Fibroblast of villous mesenchyme (primary cell): ENCODE results near the gene LRSAM1. TPM values are rescaled to one million over a fixed set of nuclear protein-coding genes. Genes with fewer than 3 reads are reported as not detected.

Experiments used
- DNase-seq: peaks from one replicate; pipeline ENCODE4 v3.0.0-alpha.2; 2010; ENCODE audit warnings: low read depth
- H3K4me3 ChIP-seq: 2 replicates; pipeline ENCODE4 v1.5.1; 2011; ENCODE audit warnings: low read depth, mild to moderate bottlenecking, low read length
- total RNA-seq: library from RNA; depleted of rRNA; stranded (reverse); fragments of >200 nt; gene quantifications from 2 replicates; pipeline ENCODE4 v1.2.3, GENCODE V29; 2012
- TF ChIP-seq, protein P1 (sequence below): IDR thresholded peaks from 2 replicates; pipeline ENCODE4 v1.5.1; 2012; ENCODE audit warnings: low read depth, mild to moderate bottlenecking, low read length; ENCODE audit not compliant: insufficient read depth

LRSAM1 gene
- total RNA-seq, 1 donor = 12.5 TPM

GRCh38 chr9:127470662-127471061 lies 19.4 kb downstream of the LRSAM1 start:
- no peak for DNase-seq
- TF ChIP-seq, protein P1, sequence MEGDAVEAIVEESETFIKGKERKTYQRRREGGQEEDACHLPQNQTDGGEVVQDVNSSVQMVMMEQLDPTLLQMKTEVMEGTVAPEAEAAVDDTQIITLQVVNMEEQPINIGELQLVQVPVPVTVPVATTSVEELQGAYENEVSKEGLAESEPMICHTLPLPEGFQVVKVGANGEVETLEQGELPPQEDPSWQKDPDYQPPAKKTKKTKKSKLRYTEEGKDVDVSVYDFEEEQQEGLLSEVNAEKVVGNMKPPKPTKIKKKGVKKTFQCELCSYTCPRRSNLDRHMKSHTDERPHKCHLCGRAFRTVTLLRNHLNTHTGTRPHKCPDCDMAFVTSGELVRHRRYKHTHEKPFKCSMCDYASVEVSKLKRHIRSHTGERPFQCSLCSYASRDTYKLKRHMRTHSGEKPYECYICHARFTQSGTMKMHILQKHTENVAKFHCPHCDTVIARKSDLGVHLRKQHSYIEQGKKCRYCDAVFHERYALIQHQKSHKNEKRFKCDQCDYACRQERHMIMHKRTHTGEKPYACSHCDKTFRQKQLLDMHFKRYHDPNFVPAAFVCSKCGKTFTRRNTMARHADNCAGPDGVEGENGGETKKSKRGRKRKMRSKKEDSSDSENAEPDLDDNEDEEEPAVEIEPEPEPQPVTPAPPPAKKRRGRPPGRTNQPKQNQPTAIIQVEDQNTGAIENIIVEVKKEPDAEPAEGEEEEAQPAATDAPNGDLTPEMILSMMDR = no peak
- no peak overlapping the region for H3K4me3 ChIP-seq

DNA sequence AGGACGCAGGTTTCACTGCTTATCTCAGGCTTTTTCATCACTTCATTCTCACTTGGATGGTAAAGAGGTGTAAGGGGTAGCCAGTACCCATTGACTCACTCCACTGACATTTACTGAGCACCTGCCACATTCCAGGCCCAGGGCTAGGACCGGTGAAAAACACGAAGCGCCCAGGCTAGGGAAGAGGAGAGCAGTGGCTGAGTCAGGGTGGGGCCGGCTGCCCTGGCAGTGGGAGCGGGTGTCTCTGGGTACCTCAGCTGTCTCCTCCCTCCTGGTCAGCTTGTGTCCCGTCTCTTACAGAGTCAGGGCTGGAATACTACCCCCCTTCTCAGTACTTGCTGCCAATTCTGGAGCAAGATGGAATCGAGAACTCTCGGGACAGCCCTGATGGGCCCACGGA lies 22.2 kb downstream of the LRSAM1 start:
- DNase-seq = no peak
- no peak overlapping the region for H3K4me3 ChIP-seq

GRCh38 chr9:127473932-127474331 lies 22.6 kb downstream of the LRSAM1 start:
- DNase-seq = no peak
- H3K4me3 ChIP-seq = no peak overlapping the region
- TF ChIP-seq, protein P1 = no peak

More for the DNA sequence above, 22.2 kb downstream of the LRSAM1 start:
- TF ChIP-seq, protein P1 = no peak

DNA sequence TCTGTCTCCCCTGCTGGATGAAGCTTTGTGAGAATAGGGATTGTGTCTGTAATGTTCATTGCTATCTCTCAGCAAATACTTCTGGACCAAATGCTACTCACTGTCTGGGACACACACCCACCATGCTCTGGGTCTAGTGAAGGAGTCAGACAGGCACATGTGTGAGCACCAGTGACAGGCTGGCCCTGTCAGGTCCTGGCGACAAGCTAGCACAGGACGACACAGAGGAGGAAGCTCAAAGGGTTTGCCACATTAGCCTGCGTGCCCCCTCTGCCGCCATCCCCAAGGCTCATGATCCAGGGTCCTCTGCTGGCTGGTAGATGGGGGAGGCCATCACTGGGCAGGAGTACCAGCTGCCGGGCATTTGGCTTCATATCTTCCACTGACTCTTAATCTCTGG lies 23.3 kb downstream of the LRSAM1 start:
- TF ChIP-seq, protein P1 = no peak
- no peak overlapping the region for H3K4me3 ChIP-seq
- no peak for DNase-seq

DNA sequence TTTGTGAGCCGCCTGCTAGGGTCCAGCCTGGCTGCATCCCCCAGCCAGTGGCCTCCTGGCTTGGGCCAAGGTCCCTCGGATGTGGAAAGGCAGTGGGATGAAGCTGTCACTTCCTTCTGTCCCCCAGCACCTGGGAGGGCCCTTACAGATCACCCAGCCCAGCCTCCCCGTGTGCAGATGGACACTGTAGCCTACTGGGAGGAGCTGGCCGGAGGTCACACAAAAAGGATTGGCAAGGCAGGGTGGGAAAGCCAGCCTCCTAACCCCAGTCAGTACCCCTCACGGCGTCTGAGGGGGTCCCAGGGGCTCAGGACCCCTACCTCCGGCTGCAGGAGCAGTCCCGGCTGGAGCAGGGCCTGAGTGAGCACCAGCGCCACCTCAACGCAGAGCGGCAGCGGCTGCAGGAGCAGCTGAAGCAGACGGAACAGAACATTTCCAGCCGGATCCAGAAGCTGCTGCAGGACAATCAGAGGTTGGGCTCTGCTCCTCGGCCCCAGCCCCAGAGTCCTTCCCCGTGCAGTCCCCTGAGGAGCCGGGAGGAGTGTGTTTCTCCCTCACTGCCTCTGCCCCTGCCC lies 28.3 kb downstream of the LRSAM1 start:
- H3K4me3 ChIP-seq = no peak overlapping the region
- TF ChIP-seq, protein P1 = no peak
- no peak for DNase-seq

- H3K4me3 ChIP-seq = no peak overlapping the region
- no peak for DNase-seq
- TF ChIP-seq, protein P1 = no peak
Observed at GRCh38 chr9:127482662-127483061, 31.4 kb downstream of the LRSAM1 start.

DNA sequence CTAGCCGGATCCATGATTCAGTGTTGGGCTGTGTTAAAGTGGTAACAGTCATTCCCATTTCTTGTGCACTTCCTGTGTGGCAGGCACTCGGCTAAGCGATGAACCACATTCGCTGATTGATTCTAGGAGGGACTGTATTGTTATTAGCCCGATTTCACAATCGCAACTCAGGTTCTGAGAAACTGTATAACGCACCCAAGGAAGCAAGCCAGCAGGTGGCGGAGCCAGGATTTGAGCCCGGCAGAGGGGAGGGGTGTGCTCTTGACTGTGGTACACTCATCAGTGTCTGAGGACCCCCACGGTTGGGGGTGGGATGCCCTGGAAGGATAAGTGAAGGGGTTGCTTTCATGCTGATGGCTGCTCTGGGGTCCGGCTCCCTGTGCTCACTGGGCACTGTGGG lies 34.7 kb downstream of the LRSAM1 start:
- H3K4me3 ChIP-seq = no peak overlapping the region
- TF ChIP-seq, protein P1 = no peak
- no peak for DNase-seq
